RWPE2 (cell line): ENCODE data around the gene SYT17.

Experiments used
- ATAC-seq: fragments of 200-7000 bp; cut with Tn5 transposase; 3 replicates; pipeline ENCODE4 v1.9.1; 2021; ENCODE audit warnings: low read depth
- DNase-seq: peaks from one replicate; pipeline ENCODE4 v3.0.0-alpha.2; 2020; ENCODE audit warnings: low spot score
- H3K27ac ChIP-seq: fragments of 450-650 bp; 2 replicates; pipeline ENCODE4 v1.5.1; 2017; ENCODE audit warnings: mild to moderate bottlenecking; ENCODE audit not compliant: poor library complexity, severe bottlenecking
- H3K27me3 ChIP-seq: fragments of 250-450 bp; sonication (Bioruptor Pico); 2 replicates; pipeline ENCODE4 v1.5.1; 2021; ENCODE audit warnings: mild to moderate bottlenecking, moderate library complexity; ENCODE audit not compliant: insufficient read depth, poor library complexity, severe bottlenecking
- H3K36me3 ChIP-seq: fragments of 250-450 bp; sonication (Bioruptor Pico); 2 replicates; pipeline ENCODE4 v1.5.1; 2020; ENCODE audit warnings: low read depth, mild to moderate bottlenecking, moderate library complexity
- H3K4me1 ChIP-seq: fragments of 250-450 bp; sonication (Bioruptor Pico); 2 replicates; pipeline ENCODE4 v1.5.1; 2021; ENCODE audit warnings: mild to moderate bottlenecking, moderate library complexity; ENCODE audit not compliant: insufficient read depth, poor library complexity, severe bottlenecking
- H3K4me3 ChIP-seq: fragments of 250-450 bp; sonication (Bioruptor Pico); 2 replicates; pipeline ENCODE4 v1.5.1; 2021; ENCODE audit warnings: mild to moderate bottlenecking, moderate library complexity; ENCODE audit not compliant: severe bottlenecking
- H3K9me3 ChIP-seq: fragments of 250-450 bp; sonication (Bioruptor Pico); 2 replicates; pipeline ENCODE4 v1.5.1; 2021; ENCODE audit warnings: mild to moderate bottlenecking, moderate library complexity; ENCODE audit not compliant: severe bottlenecking
- CTCF ChIP-seq: fragments of 450-650 bp; IDR thresholded peaks from one replicate; pipeline ENCODE4 v1.5.1; 2017; ENCODE audit warnings: mild to moderate bottlenecking, moderate library complexity; ENCODE audit not compliant: poor library complexity, severe bottlenecking

Gene SYT17, protein sequence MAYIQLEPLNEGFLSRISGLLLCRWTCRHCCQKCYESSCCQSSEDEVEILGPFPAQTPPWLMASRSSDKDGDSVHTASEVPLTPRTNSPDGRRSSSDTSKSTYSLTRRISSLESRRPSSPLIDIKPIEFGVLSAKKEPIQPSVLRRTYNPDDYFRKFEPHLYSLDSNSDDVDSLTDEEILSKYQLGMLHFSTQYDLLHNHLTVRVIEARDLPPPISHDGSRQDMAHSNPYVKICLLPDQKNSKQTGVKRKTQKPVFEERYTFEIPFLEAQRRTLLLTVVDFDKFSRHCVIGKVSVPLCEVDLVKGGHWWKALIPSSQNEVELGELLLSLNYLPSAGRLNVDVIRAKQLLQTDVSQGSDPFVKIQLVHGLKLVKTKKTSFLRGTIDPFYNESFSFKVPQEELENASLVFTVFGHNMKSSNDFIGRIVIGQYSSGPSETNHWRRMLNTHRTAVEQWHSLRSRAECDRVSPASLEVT

DNA sequence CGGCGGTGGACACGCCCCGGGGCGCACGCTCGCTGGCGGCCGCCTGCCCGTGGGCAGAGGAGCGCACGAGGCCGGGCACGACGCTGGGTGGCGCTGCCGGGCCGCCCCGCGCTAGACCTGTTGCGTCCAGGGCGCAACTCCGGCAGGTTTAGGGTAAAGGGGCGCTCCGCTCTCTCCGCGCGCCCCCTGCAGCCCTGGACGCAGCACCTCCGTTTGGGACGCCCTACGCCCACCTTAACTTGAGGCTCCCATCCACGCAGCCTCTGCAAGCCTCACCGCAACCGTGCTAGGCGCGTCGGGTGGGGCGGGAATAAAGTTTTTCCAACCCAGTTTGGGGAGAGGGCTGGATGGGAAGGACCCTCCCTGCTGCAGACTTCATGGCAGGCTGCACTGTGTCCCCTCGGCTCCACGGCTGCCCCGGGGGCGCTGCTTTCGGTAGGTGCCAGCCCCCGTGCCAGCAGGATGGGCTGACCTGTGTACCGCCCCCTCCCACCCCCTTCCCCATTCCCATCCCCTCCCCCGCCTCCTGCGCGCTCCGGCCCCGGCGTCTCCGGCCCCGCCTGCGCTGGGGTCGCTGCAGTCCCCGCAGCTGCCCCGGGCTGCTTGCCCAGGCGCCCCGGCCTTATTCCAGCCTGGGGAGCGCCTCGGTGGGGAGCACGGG is at the start of gene SYT17:
TSS of gene SYT17 (plus strand) at position 531 of the 661 bp plus-strand sequence. CDS start 407 bp downstream, outside the sequence.
- H3K4me1 ChIP-seq: peaks cover 9% of the 10 kb centered on the region
- ATAC-seq (peak; percentile 90), DNase-seq (peak; percentile 70)
- no peaks in the 10 kb centered on the region for H3K9me3 ChIP-seq
- peak within 1 kb of the TSS; percentile 5 for H3K27ac ChIP-seq
- H3K27me3 ChIP-seq: no peaks in the 10 kb centered on the region
- TF ChIP-seq CTCF: peak; percentile 94
- no peaks in the 10 kb centered on the region for H3K36me3 ChIP-seq
- peak within 1 kb of the TSS; percentile 71 for H3K4me3 ChIP-seq

- DNase-seq (no peak), ATAC-seq (peak; percentile 58)
- peak overlapping the region; percentile 95 for H3K27ac ChIP-seq
- H3K9me3 ChIP-seq: no peaks in the 10 kb centered on the region
- peak overlapping the region; percentile 16 for H3K4me3 ChIP-seq
- H3K36me3 ChIP-seq: peaks cover 21% of the 10 kb centered on the region
- TF ChIP-seq CTCF: no peak
- peaks cover 71% of the 10 kb centered on the region for H3K4me1 ChIP-seq
- no peaks in the 10 kb centered on the region for H3K27me3 ChIP-seq
Measured at GRCh38 chr16:19118938-19119431, 49.1 kb upstream of the SYT17 start.

- H3K36me3 ChIP-seq: peaks cover 21% of the 10 kb centered on the region
- TF ChIP-seq CTCF: no peak
- no peaks in the 10 kb centered on the region for H3K9me3 ChIP-seq
- ATAC-seq: peak; percentile 44; the same call in 2 of the 3 replicates
- H3K4me3 ChIP-seq: no peak overlapping the region
- H3K27me3 ChIP-seq: no peaks in the 10 kb centered on the region
- H3K4me1 ChIP-seq: peaks cover 71% of the 10 kb centered on the region
- no peak for DNase-seq
- peak overlapping the region; percentile 95 for H3K27ac ChIP-seq
Measured at GRCh38 chr16:19119564-19119963, 48.5 kb upstream of the SYT17 start.

GRCh38 chr16:19123535-19124178 is 44.4 kb upstream of the SYT17 start:
- DNase-seq (no peak), ATAC-seq (no peak)
- H3K27ac ChIP-seq: no peak overlapping the region

More at GRCh38 chr16:19123535-19124178, 44.4 kb upstream of the SYT17 start:
- Histone ChIP-seq H3K9me3 (no peaks in the 10 kb centered on the region), H3K36me3 (peaks cover 4% of the 10 kb centered on the region; the same call in 1 of the 2 replicates), H3K27me3 (no peaks in the 10 kb centered on the region), H3K4me3 (no peak overlapping the region), H3K4me1 (peaks cover 32% of the 10 kb centered on the region)
- no peak for TF ChIP-seq CTCF
